ENCODE data around the gene ADCY1.

Gene ADCY1

GRCh38 chr7:45610019-45610418, 35.9 kb downstream of the ADCY1 start:
- TF ChIP-seq CTCF (IDR thresholded peaks at IDR 0.05), result no peak

- TF ChIP-seq CTCF (IDR thresholded peaks at IDR 0.05), result no peak
These were observed 36.6 kb downstream of the ADCY1 start for GRCh38 chr7:45610660-45611299.

- no peak for TF ChIP-seq CTCF (IDR thresholded peaks at IDR 0.05)
These were observed 43.0 kb downstream of the ADCY1 start for GRCh38 chr7:45617166-45617565.

- no peak for TF ChIP-seq CTCF (IDR thresholded peaks at IDR 0.05)
These were observed 47.9 kb downstream of the ADCY1 start for GRCh38 chr7:45622058-45622457.

GRCh38 chr7:45623157-45623556, 49.0 kb downstream of the ADCY1 start:
- TF ChIP-seq CTCF (IDR thresholded peaks at IDR 0.05), result no peak

- no peak for TF ChIP-seq CTCF (IDR thresholded peaks at IDR 0.05)
These were observed 49.7 kb downstream of the ADCY1 start for GRCh38 chr7:45623740-45624391.

GRCh38 chr7:45624392-45624760, 50.2 kb downstream of the ADCY1 start:
- no peak for TF ChIP-seq CTCF (IDR thresholded peaks at IDR 0.05)

Measured in LNCAP (cell line).